Activated naive CD8-positive, alpha-beta T cell treated with anti-CD3 and anti-CD28 coated beads, Interleukin-2, amount 10 ng/mL, durations not matched to agents 7 days and 5 days (primary cell): Measurements from ENCODE around the gene ZNF408. TPM values are rescaled to one million over a fixed set of nuclear protein-coding genes. Genes with fewer than 3 reads are reported as not detected.
A peak's percentile ranks its signal among the peaks of the same experiment; 100 is the strongest.
"Not testable (repeated sequence)": the region's sequence is repeated elsewhere in the genome, so short reads cannot be mapped to it uniquely, and the experiment has no call there.

Source experiments
- ATAC-seq: fragments of 150-1000 bp; cut with Tn5 transposase; one replicate; pipeline ENCODE4 v1.10.0; 2021; ENCODE audit warnings: low read depth, moderate library complexity
- POLR2A ChIA-PET: fragments of 350-600 bp; sonication (Branson Sonifier 250); formaldehyde crosslinking; loops from one replicate; lab custom pipeline; 2021; ENCODE audit warnings: antibody characterized with exemption; lab: Charles Lee
- DNase-seq: peaks from one replicate; pipeline ENCODE4 v3.0.0; 2021
- H3K27ac Mint-ChIP-seq: one replicate; pipeline ENCODE4 v1.8.0; 2022; ENCODE audit warnings: mild to moderate bottlenecking, mixed read lengths
- H3K27me3 Mint-ChIP-seq: one replicate; pipeline ENCODE4 v1.8.0; 2022; ENCODE audit warnings: mild to moderate bottlenecking, moderate library complexity, mixed read lengths
- H3K36me3 Mint-ChIP-seq: one replicate; pipeline ENCODE4 v1.8.0; 2021; ENCODE audit warnings: mild to moderate bottlenecking, mixed read lengths
- H3K4me1 Mint-ChIP-seq: one replicate; pipeline ENCODE4 v1.8.0; 2021; ENCODE audit warnings: mixed read lengths
- H3K4me3 Mint-ChIP-seq: one replicate; pipeline ENCODE4 v1.8.0; 2022; ENCODE audit warnings: mild to moderate bottlenecking, moderate library complexity, mixed read lengths
- H3K9me3 Mint-ChIP-seq: one replicate; pipeline ENCODE4 v1.8.0; 2021; ENCODE audit warnings: mixed read lengths
- total RNA-seq, 2 experiments: library from RNA; stranded (reverse); gene quantifications; one replicate each; pipeline ENCODE4 v1.2.3, GENCODE V29; 2021

ZNF408 gene
- total RNA-seq, 2 experiments from 2014 or later, result 18.9 to 19.0 TPM

- DNase-seq (no peak), ATAC-seq (no peak)
- H3K27me3 Mint-ChIP-seq, result no peaks in the 10 kb centered on the region
- H3K4me1 Mint-ChIP-seq, result peaks cover 36% of the 10 kb centered on the region
- H3K9me3 Mint-ChIP-seq, result no peaks in the 10 kb centered on the region
- H3K27ac Mint-ChIP-seq, result peak overlapping the region; percentile 71
- peaks cover 39% of the 10 kb centered on the region for H3K36me3 Mint-ChIP-seq
- H3K4me3 Mint-ChIP-seq, result peak overlapping the region; percentile 40
- POLR2A ChIA-PET, result interaction anchor here (0.6 to 1.4 kb wide), 2 partner anchors 20 to 114 kb away, joined by 3 to 4 read pairs; no protein-coding TSS in a partner anchor
Measured at GRCh38 chr11:46669711-46670139, 31.1 kb upstream of the ZNF408 start.

GRCh38 chr11:46670521-46670920 lies 30.3 kb upstream of the ZNF408 start:
- not testable (repeated sequence) for DNase-seq, H3K9me3 Mint-ChIP-seq, H3K27me3 Mint-ChIP-seq
- POLR2A ChIA-PET, result interaction anchor here (0.6 to 1.7 kb wide), 10 partner anchors 11 to 340 kb away, joined by 3 to 31 read pairs (median 5); partner anchors contain the start of genes AMBRA1, ARHGAP1, ATG13 and HARBI1
- Mint-ChIP-seq H3K4me3 (peak overlapping the region; percentile 50), H3K27ac (peak overlapping the region; percentile 64), H3K4me1 (peaks cover 43% of the 10 kb centered on the region), H3K36me3 (peaks cover 39% of the 10 kb centered on the region)
- peak; percentile 3 for ATAC-seq

- H3K4me1 Mint-ChIP-seq, result peaks cover 53% of the 10 kb centered on the region
- no peaks in the 10 kb centered on the region for H3K9me3 Mint-ChIP-seq
- H3K27ac Mint-ChIP-seq, result peak overlapping the region; percentile 89
- no peaks in the 10 kb centered on the region for H3K27me3 Mint-ChIP-seq
- H3K4me3 Mint-ChIP-seq, result peak overlapping the region; percentile 82
- no peak for ATAC-seq
- DNase-seq, result no peak
- H3K36me3 Mint-ChIP-seq, result peaks cover 34% of the 10 kb centered on the region
- POLR2A ChIA-PET, result interaction anchor here (1.3 to 1.7 kb wide), 4 partner anchors 25 to 341 kb away, joined by 3 to 31 read pairs (median 6); partner anchors contain the start of genes ARHGAP1 and ZNF408
Measured at GRCh38 chr11:46671958-46672315, 28.9 kb upstream of the ZNF408 start.

DNA sequence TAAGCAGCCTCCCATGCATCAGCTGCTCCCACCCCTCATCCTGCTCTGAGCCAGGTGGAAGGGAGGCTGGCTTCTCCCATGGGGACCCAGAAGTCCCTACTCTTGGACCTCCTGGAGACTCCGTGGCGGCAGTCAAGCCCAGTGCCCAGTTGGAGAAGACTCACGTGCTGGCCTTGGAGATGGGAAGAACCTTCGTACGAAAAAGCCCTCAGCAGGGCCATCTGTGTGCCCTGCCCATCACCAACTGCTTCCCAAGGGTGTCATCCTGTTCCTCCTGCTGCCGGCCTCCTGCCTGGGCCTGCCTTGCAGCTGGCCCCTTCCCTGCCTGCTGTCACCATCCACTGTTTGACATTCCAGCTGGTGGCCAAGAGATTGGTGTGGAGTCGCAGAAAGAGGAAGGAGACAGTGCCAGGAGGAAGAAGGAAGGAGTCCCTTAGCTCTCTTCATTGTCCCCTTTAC lies 28.4 kb upstream of the ZNF408 start:
- H3K9me3 Mint-ChIP-seq, result no peaks in the 10 kb centered on the region
- H3K4me3 Mint-ChIP-seq, result no peak overlapping the region
- ATAC-seq (no peak), DNase-seq (no peak)
- POLR2A ChIA-PET, result no interaction called here
- peaks cover 34% of the 10 kb centered on the region for H3K36me3 Mint-ChIP-seq
- H3K27ac Mint-ChIP-seq, result peak overlapping the region; percentile 89
- no peaks in the 10 kb centered on the region for H3K27me3 Mint-ChIP-seq
- H3K4me1 Mint-ChIP-seq, result peaks cover 54% of the 10 kb centered on the region

- no peak for ATAC-seq
- H3K27ac Mint-ChIP-seq, result peak overlapping the region; percentile 92
- POLR2A ChIA-PET, result interaction anchor here (0.6 to 3.0 kb wide), 6 partner anchors 20 to 555 kb away, joined by 3 to 15 read pairs (median 3); partner anchors contain the start of genes AMBRA1, ARHGAP1 and ZNF408
- H3K4me3 Mint-ChIP-seq, result no peak overlapping the region
- no peaks in the 10 kb centered on the region for H3K27me3 Mint-ChIP-seq
- no peak for DNase-seq
- no peaks in the 10 kb centered on the region for H3K9me3 Mint-ChIP-seq
- H3K4me1 Mint-ChIP-seq, result peaks cover 54% of the 10 kb centered on the region
- peaks cover 34% of the 10 kb centered on the region for H3K36me3 Mint-ChIP-seq
Measured at GRCh38 chr11:46673713-46674462, 26.9 kb upstream of the ZNF408 start.

- peak; percentile 41 for ATAC-seq
- H3K9me3 Mint-ChIP-seq, result no peaks in the 10 kb centered on the region
- no peaks in the 10 kb centered on the region for H3K27me3 Mint-ChIP-seq
- H3K36me3 Mint-ChIP-seq, result peaks cover 30% of the 10 kb centered on the region
- POLR2A ChIA-PET, result interaction anchor here (0.6 to 3.0 kb wide), 5 partner anchors 21 to 541 kb away, joined by 3 to 15 read pairs (median 3); partner anchors contain the start of genes AMBRA1, ARHGAP1 and ZNF408
- H3K4me1 Mint-ChIP-seq, result peaks cover 50% of the 10 kb centered on the region
- peak overlapping the region; percentile 92 for H3K27ac Mint-ChIP-seq
- DNase-seq, result no peak
- peak overlapping the region; percentile 52 for H3K4me3 Mint-ChIP-seq
Measured at GRCh38 chr11:46674463-46675287, 26.2 kb upstream of the ZNF408 start.

GRCh38 chr11:46675288-46675851 lies 25.5 kb upstream of the ZNF408 start:
- no peaks in the 10 kb centered on the region for H3K27me3 Mint-ChIP-seq
- H3K27ac Mint-ChIP-seq, result peak overlapping the region; percentile 92
- POLR2A ChIA-PET, result interaction anchor here (0.8 to 3.0 kb wide), 5 partner anchors 10 to 540 kb away, joined by 3 to 15 read pairs (median 4); partner anchors contain the start of genes AMBRA1, ARHGAP1 and ZNF408
- ATAC-seq, result no peak
- DNase-seq, result no peak
- H3K9me3 Mint-ChIP-seq, result no peaks in the 10 kb centered on the region
- H3K36me3 Mint-ChIP-seq, result peaks cover 24% of the 10 kb centered on the region
- no peak overlapping the region for H3K4me3 Mint-ChIP-seq
- H3K4me1 Mint-ChIP-seq, result peaks cover 45% of the 10 kb centered on the region

DNA sequence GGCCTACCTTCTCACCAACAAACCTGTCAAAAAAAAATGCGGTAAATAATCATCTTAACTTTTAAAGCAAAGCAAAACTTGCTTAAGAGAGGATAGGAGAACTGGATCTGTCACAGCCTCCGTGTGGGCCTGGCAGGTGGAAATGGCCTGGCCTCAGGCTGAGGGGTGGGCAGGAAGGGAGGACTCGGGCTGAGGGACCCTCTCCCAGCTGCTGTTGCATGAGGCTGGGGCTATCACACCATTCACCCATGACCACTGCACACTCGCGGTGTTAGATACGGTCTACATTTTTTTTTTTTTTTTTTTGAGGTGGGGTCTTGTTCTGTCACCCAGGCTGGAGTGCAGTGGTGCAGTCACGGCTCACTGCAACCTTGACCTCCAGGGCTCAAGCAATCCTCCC lies 24.9 kb upstream of the ZNF408 start:
- H3K4me3 Mint-ChIP-seq, result no peak overlapping the region
- DNase-seq (no peak), ATAC-seq (no peak)
- H3K4me1 Mint-ChIP-seq, result peaks cover 40% of the 10 kb centered on the region
- H3K27ac Mint-ChIP-seq, result peak overlapping the region; percentile 25
- no peaks in the 10 kb centered on the region for H3K27me3 Mint-ChIP-seq
- H3K9me3 Mint-ChIP-seq, result no peaks in the 10 kb centered on the region
- H3K36me3 Mint-ChIP-seq, result peaks cover 27% of the 10 kb centered on the region
- POLR2A ChIA-PET, result interaction anchor here (0.6 to 3.0 kb wide), 3 partner anchors 9 to 690 kb away, joined by 3 to 15 read pairs (median 4); partner anchors contain the start of genes ARHGAP1 and ZNF408

DNA sequence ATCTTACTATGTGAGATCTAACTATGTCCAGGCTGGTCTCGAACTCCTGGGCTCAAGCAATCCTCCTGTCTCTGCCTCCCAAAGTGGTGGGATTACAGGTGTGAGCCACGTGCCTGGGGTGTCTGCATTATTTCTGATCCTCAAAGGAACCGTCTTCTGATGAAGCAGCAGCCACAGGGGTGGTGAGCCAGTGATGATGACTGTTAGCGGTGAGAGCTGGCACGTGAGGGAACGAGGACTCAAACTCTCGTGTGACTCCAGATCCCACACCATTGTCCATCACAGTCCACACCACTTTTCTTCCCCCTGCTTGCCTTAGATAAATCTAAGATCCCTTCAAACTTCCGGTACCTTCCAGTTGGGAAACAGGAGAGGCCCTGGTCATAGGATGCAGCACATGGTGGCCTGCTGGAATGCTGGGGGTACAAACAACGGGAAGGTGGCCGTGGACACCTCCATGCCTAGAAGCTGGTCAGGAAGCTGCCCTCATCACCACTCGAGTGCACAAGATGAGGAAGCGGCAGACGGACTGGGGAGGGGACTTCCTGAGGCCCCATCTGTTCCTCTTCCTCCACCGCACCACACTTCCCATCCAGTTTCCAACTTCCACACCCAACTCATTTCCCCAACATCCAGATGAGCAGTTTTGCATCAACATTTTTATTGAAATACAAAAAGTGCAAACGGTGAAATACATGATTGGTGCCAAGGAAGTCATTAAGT lies 24.2 kb upstream of the ZNF408 start:
- POLR2A ChIA-PET, result interaction anchor here (0.6 to 1.2 kb wide), 2 partner anchors 9 to 690 kb away, joined by 3 to 4 read pairs; no protein-coding TSS in a partner anchor
- ATAC-seq, result no peak

DNA sequence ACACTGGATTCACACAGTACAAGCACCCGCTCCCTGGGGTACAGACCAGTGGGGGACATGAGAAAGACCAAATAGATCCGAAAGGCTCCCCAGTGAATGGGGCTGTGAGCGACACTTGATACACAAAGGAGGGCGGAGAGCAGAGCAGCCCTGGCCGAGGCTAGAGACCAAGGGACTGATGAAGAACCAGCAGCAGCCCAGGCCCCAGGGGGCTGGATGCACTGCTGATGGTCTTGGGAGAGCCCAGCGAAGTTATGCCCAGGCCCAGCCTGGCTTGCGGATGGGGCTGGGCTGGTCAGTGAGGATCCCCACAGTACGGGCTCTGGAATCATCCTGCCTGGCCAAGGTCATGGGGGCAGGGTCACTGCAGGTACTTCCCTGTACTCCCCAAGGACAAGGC lies 23.7 kb upstream of the ZNF408 start:
- H3K27me3 Mint-ChIP-seq, result no peaks in the 10 kb centered on the region
- ATAC-seq (no peak), DNase-seq (no peak)
- H3K4me1 Mint-ChIP-seq, result peaks cover 29% of the 10 kb centered on the region
- H3K9me3 Mint-ChIP-seq, result no peaks in the 10 kb centered on the region
- H3K4me3 Mint-ChIP-seq, result no peak overlapping the region
- H3K36me3 Mint-ChIP-seq, result peaks cover 24% of the 10 kb centered on the region
- POLR2A ChIA-PET, result no interaction called here
- H3K27ac Mint-ChIP-seq, result peak overlapping the region; percentile 74

More for the DNA sequence above, 24.2 kb upstream of the ZNF408 start:
- no peak for DNase-seq
- Mint-ChIP-seq H3K27ac (peak overlapping the region; percentile 74), H3K36me3 (peaks cover 26% of the 10 kb centered on the region), H3K9me3 (no peaks in the 10 kb centered on the region), H3K4me3 (peak overlapping the region; percentile 16), H3K4me1 (peaks cover 35% of the 10 kb centered on the region), H3K27me3 (no peaks in the 10 kb centered on the region)

- no peak overlapping the region for H3K27ac Mint-ChIP-seq
- peaks cover 17% of the 10 kb centered on the region for H3K36me3 Mint-ChIP-seq
- H3K4me1 Mint-ChIP-seq, result peaks cover 24% of the 10 kb centered on the region
- H3K27me3 Mint-ChIP-seq, result no peaks in the 10 kb centered on the region
- no peak overlapping the region for H3K4me3 Mint-ChIP-seq
- no peaks in the 10 kb centered on the region for H3K9me3 Mint-ChIP-seq
- ATAC-seq (no peak), DNase-seq (no peak)
- POLR2A ChIA-PET, result interaction anchor here (0.5 kb wide), 1 partner anchor 61 kb away, joined by 3 read pairs; the partner anchor contains the start of genes ATG13 and HARBI1
Measured at GRCh38 chr11:46677991-46678740, 22.7 kb upstream of the ZNF408 start.
